A549 (cell line): ENCODE data around the gene MAP4K2. TPM values are rescaled to one million over a fixed set of nuclear protein-coding genes. Genes with fewer than 3 reads are reported as not detected.

ENCODE experiments used
- ATAC-seq, 2 experiments: fragments of 200-7000 bp in 1 of 2; fragments of >200 bp in 1 of 2; cut with Nextera tagmentation in 1 of 2; cut with Tn5 transposase in 1 of 2; 3 replicates each; pipeline versions ENCODE4 v1.8.0 to v1.9.1; 2018 to 2020; ENCODE audit warnings: mild to moderate bottlenecking in 1 of 2, moderate library complexity in 1 of 2
- CTCF ChIA-PET: fragments of 300-600 bp; sonication (Branson Sonifier 250); formaldehyde crosslinking; extraction: SDS; loops from one replicate; lab custom pipeline; 2021; ENCODE audit warnings: antibody characterized with exemption, inconsistent platforms; lab: Yijun Ruan, JAX
- POLR2A ChIA-PET: fragments of 350-600 bp; formaldehyde crosslinking; extraction: SDS; loops from one replicate; lab custom pipeline; 2021; ENCODE audit warnings: antibody characterized with exemption, inconsistent platforms; lab: Yijun Ruan, JAX
- DNase-seq, 2 experiments: peaks; one replicate each; pipeline versions ENCODE4 v3.0.0 to v3.0.0-alpha.2; 2011 to 2016; ENCODE audit warnings: low read depth in 1 of 2, low spot score in 1 of 2
- FAIRE-seq: peaks from 2 replicates; lab custom pipeline; 2011; peaks lifted over from hg19 to GRCh38; lab: Jason Lieb, UNC
- H3K27ac ChIP-seq, 2 experiments: fragments of >200 bp; sonication (Bioruptor Twin); formaldehyde crosslinking; 3 replicates each; pipeline ENCODE4 v1.5.1; 2016 to 2017
- H3K4me1 ChIP-seq: fragments of >200 bp; sonication (Bioruptor Twin); formaldehyde crosslinking; 3 replicates; pipeline ENCODE4 v1.6.1; 2016
- H3K4me2 ChIP-seq: fragments of >200 bp; sonication (Bioruptor Twin); formaldehyde crosslinking; 3 replicates; pipeline ENCODE4 v1.6.1; 2016
- H3K4me3 ChIP-seq: fragments of >200 bp; sonication (Bioruptor Twin); formaldehyde crosslinking; 3 replicates; pipeline ENCODE4 v1.5.1; 2016
- H3K9me3 ChIP-seq: fragments of >200 bp; sonication (Bioruptor Twin); formaldehyde crosslinking; 3 replicates; pipeline ENCODE4 v1.6.1; 2016
- BHLHE40 ChIP-seq: IDR thresholded peaks from 2 replicates; pipeline ENCODE4 v1.6.1; 2012; ENCODE audit warnings: low read depth, low read length, inconsistent platforms
- CEBPB ChIP-seq, 2 experiments: fragments of >200 bp in 1 of 2; sonication (Bioruptor Twin) in 1 of 2; formaldehyde crosslinking in 1 of 2; IDR thresholded peaks; 2 replicates each; pipeline ENCODE4 v1.6.1; 2012 to 2016
- CHD2 ChIP-seq: fragments of 150-350 bp; IDR thresholded peaks from 2 replicates; pipeline ENCODE4 v1.6.1; 2014; ENCODE audit warnings: low read length; ENCODE audit not compliant: partially characterized antibody
- CHD4 ChIP-seq: fragments of 200-600 bp; sonication (generic); IDR thresholded peaks from 2 replicates; pipeline ENCODE4 v1.6.1; 2016; ENCODE audit warnings: antibody characterized with exemption, mild to moderate bottlenecking, borderline replicate concordance
- EHF ChIP-seq: fragments of 250-450 bp; sonication (Bioruptor Pico); IDR thresholded peaks from 2 replicates; pipeline ENCODE4 v1.5.0; 2020; ENCODE audit warnings: mild to moderate bottlenecking
- EP300 ChIP-seq, 2 experiments: fragments of >200 bp; sonication (Bioruptor Twin); formaldehyde crosslinking; IDR thresholded peaks; 2 replicates in 1 of 2; 3 replicates in 1 of 2; pipeline ENCODE4 v1.6.1; 2016 to 2017
- FOSL2 ChIP-seq, 2 experiments: fragments of 450-650 bp in 1 of 2; fragments of >200 bp in 1 of 2; sonication (Bioruptor Twin) in 1 of 2; formaldehyde crosslinking; IDR thresholded peaks; 2 replicates each; pipeline versions ENCODE4 v1.5.0 to v1.6.1; 2016 to 2020; ENCODE audit warnings: mild to moderate bottlenecking in 1 of 2, moderate library complexity in 1 of 2
- HOXA7 ChIP-seq: fragments of 250-450 bp; sonication (Bioruptor Pico); IDR thresholded peaks from 2 replicates; pipeline ENCODE4 v1.5.0; 2020; ENCODE audit warnings: mild to moderate bottlenecking, moderate library complexity
- HOXB13 ChIP-seq: fragments of 250-450 bp; sonication (Bioruptor Pico); IDR thresholded peaks from 2 replicates; pipeline ENCODE4 v1.5.0; 2020; ENCODE audit warnings: low read depth, mild to moderate bottlenecking, moderate library complexity
- KDM5A ChIP-seq: fragments of 200-600 bp; sonication (generic); IDR thresholded peaks from 2 replicates; pipeline ENCODE4 v1.6.1; 2016; ENCODE audit warnings: antibody characterized with exemption, mild to moderate bottlenecking
- MAFK ChIP-seq: fragments of 450-650 bp; IDR thresholded peaks from 2 replicates; pipeline ENCODE4 v1.6.1; 2014; ENCODE audit not compliant: partially characterized antibody
- NFE2L2 ChIP-seq: fragments of 150-350 bp; conservative IDR thresholded peaks from 2 replicates; pipeline ENCODE4 v1.6.1; 2014; ENCODE audit warnings: low read length
- PHF8 ChIP-seq: fragments of 200-600 bp; sonication (generic); IDR thresholded peaks from 2 replicates; pipeline ENCODE4 v1.6.1; 2016; ENCODE audit warnings: low read depth, mild to moderate bottlenecking, antibody characterized with exemption, moderate library complexity, borderline replicate concordance
- POLR2A ChIP-seq: IDR thresholded peaks from 2 replicates; pipeline ENCODE4 v1.6.1; 2012; ENCODE audit warnings: mild to moderate bottlenecking, low read length
- RFX5 ChIP-seq: fragments of 450-650 bp; IDR thresholded peaks from 2 replicates; pipeline ENCODE4 v1.7.1; 2014; ENCODE audit warnings: antibody characterized with exemption, mild to moderate bottlenecking, moderate library complexity
- SMC3 ChIP-seq: fragments of >200 bp; sonication (Bioruptor Twin); formaldehyde crosslinking; IDR thresholded peaks from 3 replicates; pipeline ENCODE4 v1.6.1; 2018; ENCODE audit warnings: inconsistent platforms
- SREBF2 ChIP-seq: fragments of 450-650 bp; IDR thresholded peaks from 2 replicates; pipeline ENCODE4 v1.6.1; 2014; ENCODE audit warnings: mild to moderate bottlenecking, moderate library complexity
- ZFP36 ChIP-seq: fragments of 450-650 bp; IDR thresholded peaks from 2 replicates; pipeline ENCODE4 v1.6.1; 2014; ENCODE audit warnings: borderline replicate concordance; ENCODE audit not compliant: partially characterized antibody
- ZNF302 ChIP-seq: fragments of 250-450 bp; sonication (Bioruptor Pico); IDR thresholded peaks from 2 replicates; pipeline ENCODE4 v1.9.0; 2021; ENCODE audit warnings: inconsistent platforms, mild to moderate bottlenecking, moderate library complexity
- ZSCAN20 ChIP-seq: fragments of 250-450 bp; sonication (Bioruptor Pico); IDR thresholded peaks from 2 replicates; pipeline ENCODE4 v1.8.0; 2022; ENCODE audit warnings: mild to moderate bottlenecking, moderate library complexity
- WGBS: methylation state at CpG from one replicate; pipeline ENCODE4 v1.1.6; 2017; ENCODE audit errors: missing lambda C conversion rate; 5-methylcytosine and 5-hydroxymethylcytosine counted together
- polyA plus RNA-seq, 4 experiments: library from polyadenylated mRNA; depleted of rRNA in 3 of 4; stranded (reverse); fragments of >200 nt; fragmentation: RNase III in 1 of 4; extraction: RNeasy Plus Mini Kit Qiagen cat#74134 plus additional on column Dnase treatment in 1 of 4; gene quantifications; 2 replicates in 3 of 4; 3 replicates in 1 of 4; pipeline ENCODE4 v1.2.3, GENCODE V29; 2011 to 2017
- TF ChIP-seq, protein P1 (sequence below): fragments of >200 bp; sonication (Bioruptor Twin); formaldehyde crosslinking; IDR thresholded peaks from 3 replicates; pipeline ENCODE4 v1.5.1; 2016
- TF ChIP-seq, protein P2 (sequence below): fragments of 200-600 bp; sonication (generic); IDR thresholded peaks from 2 replicates; pipeline ENCODE4 v1.6.1; 2016; ENCODE audit warnings: antibody characterized with exemption, mild to moderate bottlenecking, moderate library complexity
- TF ChIP-seq, protein P3 (sequence below): fragments of 250-450 bp; sonication (Bioruptor Pico); IDR thresholded peaks from 2 replicates; pipeline ENCODE4 v1.5.0; 2020; ENCODE audit warnings: low read depth, mild to moderate bottlenecking, moderate library complexity
- TF ChIP-seq, protein P4 (sequence below): IDR thresholded peaks from 2 replicates; pipeline ENCODE4 v1.6.1; 2012

MAP4K2 gene
- polyA plus RNA-seq, 2 of the 4 experiments (the other 2 are of a cell fraction), result 9.4 to 9.9 TPM

GRCh38 chr11:64754124-64754918, 48.7 kb downstream of the MAP4K2 start:
- H3K9me3 ChIP-seq, result no peaks in the 10 kb centered on the region
- TF ChIP-seq ZSCAN20 (CRISPR knock-in tag), result no peak
- TF ChIP-seq, protein P1, sequence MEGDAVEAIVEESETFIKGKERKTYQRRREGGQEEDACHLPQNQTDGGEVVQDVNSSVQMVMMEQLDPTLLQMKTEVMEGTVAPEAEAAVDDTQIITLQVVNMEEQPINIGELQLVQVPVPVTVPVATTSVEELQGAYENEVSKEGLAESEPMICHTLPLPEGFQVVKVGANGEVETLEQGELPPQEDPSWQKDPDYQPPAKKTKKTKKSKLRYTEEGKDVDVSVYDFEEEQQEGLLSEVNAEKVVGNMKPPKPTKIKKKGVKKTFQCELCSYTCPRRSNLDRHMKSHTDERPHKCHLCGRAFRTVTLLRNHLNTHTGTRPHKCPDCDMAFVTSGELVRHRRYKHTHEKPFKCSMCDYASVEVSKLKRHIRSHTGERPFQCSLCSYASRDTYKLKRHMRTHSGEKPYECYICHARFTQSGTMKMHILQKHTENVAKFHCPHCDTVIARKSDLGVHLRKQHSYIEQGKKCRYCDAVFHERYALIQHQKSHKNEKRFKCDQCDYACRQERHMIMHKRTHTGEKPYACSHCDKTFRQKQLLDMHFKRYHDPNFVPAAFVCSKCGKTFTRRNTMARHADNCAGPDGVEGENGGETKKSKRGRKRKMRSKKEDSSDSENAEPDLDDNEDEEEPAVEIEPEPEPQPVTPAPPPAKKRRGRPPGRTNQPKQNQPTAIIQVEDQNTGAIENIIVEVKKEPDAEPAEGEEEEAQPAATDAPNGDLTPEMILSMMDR, result no peak
- TF ChIP-seq SREBF2, result no peak
- TF ChIP-seq BHLHE40, result no peak
- TF ChIP-seq, protein P2, sequence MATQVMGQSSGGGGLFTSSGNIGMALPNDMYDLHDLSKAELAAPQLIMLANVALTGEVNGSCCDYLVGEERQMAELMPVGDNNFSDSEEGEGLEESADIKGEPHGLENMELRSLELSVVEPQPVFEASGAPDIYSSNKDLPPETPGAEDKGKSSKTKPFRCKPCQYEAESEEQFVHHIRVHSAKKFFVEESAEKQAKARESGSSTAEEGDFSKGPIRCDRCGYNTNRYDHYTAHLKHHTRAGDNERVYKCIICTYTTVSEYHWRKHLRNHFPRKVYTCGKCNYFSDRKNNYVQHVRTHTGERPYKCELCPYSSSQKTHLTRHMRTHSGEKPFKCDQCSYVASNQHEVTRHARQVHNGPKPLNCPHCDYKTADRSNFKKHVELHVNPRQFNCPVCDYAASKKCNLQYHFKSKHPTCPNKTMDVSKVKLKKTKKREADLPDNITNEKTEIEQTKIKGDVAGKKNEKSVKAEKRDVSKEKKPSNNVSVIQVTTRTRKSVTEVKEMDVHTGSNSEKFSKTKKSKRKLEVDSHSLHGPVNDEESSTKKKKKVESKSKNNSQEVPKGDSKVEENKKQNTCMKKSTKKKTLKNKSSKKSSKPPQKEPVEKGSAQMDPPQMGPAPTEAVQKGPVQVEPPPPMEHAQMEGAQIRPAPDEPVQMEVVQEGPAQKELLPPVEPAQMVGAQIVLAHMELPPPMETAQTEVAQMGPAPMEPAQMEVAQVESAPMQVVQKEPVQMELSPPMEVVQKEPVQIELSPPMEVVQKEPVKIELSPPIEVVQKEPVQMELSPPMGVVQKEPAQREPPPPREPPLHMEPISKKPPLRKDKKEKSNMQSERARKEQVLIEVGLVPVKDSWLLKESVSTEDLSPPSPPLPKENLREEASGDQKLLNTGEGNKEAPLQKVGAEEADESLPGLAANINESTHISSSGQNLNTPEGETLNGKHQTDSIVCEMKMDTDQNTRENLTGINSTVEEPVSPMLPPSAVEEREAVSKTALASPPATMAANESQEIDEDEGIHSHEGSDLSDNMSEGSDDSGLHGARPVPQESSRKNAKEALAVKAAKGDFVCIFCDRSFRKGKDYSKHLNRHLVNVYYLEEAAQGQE, result no peak
- no peak for TF ChIP-seq RFX5
- ChIA-PET CTCF (interaction anchor here (0.6 to 13.0 kb wide), 5 partner anchors 12 to 444 kb away, joined by 3 to 104 read pairs (median 4); partner anchors contain the start of gene RASGRP2), POLR2A (interaction anchor here (0.6 kb wide), 1 partner anchor 24 kb away, joined by 3 read pairs; the partner anchor contains the start of gene SF1)
- WGBS, result 84% methylated on average over 22 of the region's 26 CpGs
- FAIRE-seq (no peak), DNase-seq (no peak), ATAC-seq (no peak)
- H3K4me1 ChIP-seq, result no peaks in the 10 kb centered on the region
- H3K27ac ChIP-seq, result no peak overlapping the region
- no peak overlapping the region for H3K4me3 ChIP-seq
- H3K4me2 ChIP-seq, result no peak overlapping the region

GRCh38 chr11:64753380-64754123, 49.5 kb downstream of the MAP4K2 start:
- POLR2A ChIA-PET, result no interaction called here

More at GRCh38 chr11:64753380-64754123, 49.5 kb downstream of the MAP4K2 start:
- no peak for DNase-seq
- no peak overlapping the region for H3K4me3 ChIP-seq
- no peak for FAIRE-seq
- no peak for TF ChIP-seq MAFK
- no peak for TF ChIP-seq EHF (CRISPR knock-in tag)
- TF ChIP-seq ZFP36, result no peak
- TF ChIP-seq EP300 (IDR thresholded peaks at IDR 0.05), result no peak
- no peak for TF ChIP-seq NFE2L2
- no peak for TF ChIP-seq CHD2
- no peak for TF ChIP-seq SMC3
- no peak for TF ChIP-seq CHD4
- TF ChIP-seq HOXA7, result no peak
- TF ChIP-seq KDM5A, result no peak
- no peak for TF ChIP-seq ZSCAN20 (CRISPR knock-in tag)
- TF ChIP-seq, protein P3, sequence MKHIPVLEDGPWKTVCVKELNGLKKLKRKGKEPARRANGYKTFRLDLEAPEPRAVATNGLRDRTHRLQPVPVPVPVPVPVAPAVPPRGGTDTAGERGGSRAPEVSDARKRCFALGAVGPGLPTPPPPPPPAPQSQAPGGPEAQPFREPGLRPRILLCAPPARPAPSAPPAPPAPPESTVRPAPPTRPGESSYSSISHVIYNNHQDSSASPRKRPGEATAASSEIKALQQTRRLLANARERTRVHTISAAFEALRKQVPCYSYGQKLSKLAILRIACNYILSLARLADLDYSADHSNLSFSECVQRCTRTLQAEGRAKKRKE (CRISPR knock-in tag), result no peak
- no peak for TF ChIP-seq ZNF302 (CRISPR knock-in tag)
- TF ChIP-seq HOXB13 (CRISPR knock-in tag), result no peak
- TF ChIP-seq, protein P4, sequence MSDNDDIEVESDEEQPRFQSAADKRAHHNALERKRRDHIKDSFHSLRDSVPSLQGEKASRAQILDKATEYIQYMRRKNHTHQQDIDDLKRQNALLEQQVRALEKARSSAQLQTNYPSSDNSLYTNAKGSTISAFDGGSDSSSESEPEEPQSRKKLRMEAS, result no peak
- no peak for TF ChIP-seq PHF8
- no peak for TF ChIP-seq POLR2A
- TF ChIP-seq CEBPB (IDR thresholded peaks at IDR 0.05), result no peak
- no peak for TF ChIP-seq FOSL2 (IDR thresholded peaks at IDR 0.05)
- no peak for TF ChIP-seq FOSL2 (CRISPR knock-in tag; IDR thresholded peaks at IDR 0.05)
- no peak for ATAC-seq
- WGBS, result 92% methylated on average over 36 of the region's 43 CpGs
- H3K4me1 ChIP-seq, result no peaks in the 10 kb centered on the region
- no peak overlapping the region for H3K27ac ChIP-seq
- CTCF ChIA-PET, result interaction anchor here (2.3 to 13.0 kb wide), 2 partner anchors 12 to 14 kb away, joined by 12 to 104 read pairs; partner anchors contain the start of gene RASGRP2
- H3K4me2 ChIP-seq, result no peak overlapping the region
- no peaks in the 10 kb centered on the region for H3K9me3 ChIP-seq
